Kasumi-1 (cell line): ENCODE measurements around the gene TARS1.

ENCODE experiments used
- DNase-seq, 2 experiments: peaks; one replicate each; lab custom pipeline; 2025; lab: John Stamatoyannopoulos, UW

Gene TARS1

DNA sequence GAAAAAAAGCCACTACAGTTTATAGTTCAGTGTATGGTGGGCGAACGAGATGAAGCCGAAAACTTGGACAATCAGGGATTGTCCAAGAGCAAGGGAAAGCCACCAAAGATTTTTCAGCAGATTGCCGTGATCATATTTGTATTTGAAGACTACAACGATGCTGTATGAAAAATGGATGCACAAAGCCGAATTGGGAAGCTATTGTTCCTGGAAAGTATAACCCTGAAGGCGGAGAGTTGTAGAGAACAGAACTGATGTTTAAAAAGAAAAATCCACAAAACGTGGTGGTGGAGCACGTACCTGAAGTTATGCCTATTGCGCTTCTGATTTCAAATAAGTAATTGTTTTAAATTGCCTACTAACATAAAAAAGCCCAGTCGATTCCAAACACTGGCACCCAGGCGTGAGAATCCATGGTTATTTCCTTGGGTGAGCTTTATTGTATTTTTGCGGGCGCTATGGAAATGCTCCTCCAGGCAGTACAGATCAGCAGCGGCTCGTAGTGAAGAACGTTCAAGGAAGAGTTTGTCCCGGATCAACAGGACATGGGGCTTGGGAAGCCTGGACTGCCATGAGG is 772 bp upstream of the TARS1 start:
- peak; percentile 83 to 84 for DNase-seq

DNA sequence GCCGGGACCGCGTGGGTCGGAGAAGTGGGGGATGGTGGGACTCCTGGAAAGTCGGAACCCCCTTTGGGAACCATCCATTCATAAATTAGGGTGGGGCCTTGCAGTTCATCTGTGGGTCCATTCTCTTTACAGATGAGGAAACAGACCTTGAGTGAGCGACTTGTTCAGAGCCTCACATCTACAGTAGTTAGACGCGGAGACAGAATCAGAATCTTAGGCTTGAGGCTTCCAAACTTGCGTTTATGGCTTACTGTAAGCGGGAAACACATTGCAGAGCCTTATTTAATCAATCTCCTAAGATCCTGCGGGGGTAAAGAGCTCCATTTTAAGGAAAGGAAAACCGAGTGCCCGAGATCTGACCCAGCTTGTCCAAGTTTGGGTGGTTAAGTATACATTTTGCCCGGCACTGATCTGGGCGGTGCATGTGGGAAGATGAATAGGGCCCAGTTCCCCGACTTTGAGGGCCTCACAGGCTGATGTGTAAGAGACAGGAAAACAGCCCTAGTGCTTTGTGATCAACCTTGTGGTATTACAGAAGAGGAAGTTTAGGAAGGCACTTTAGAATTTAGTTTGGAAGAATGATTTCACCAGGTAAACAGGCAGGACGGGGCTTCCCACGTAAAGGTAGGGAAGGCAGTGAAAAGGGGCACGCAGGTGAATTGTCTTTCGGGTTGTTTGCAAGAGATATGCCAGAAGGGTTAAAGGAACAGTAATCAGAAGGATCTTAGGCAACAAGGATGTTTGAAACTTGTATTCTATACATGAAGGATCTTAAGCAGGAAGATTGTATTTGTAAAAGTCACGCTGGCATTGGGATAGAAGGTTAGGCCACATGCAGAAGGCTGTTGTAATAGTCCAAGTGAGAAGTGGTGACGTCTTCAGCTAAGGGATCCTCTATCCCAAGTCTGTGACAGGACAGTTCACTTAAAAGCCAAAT is 744 bp downstream of the TARS1 start:
- peak; percentile 56 to 81 for DNase-seq

DNA sequence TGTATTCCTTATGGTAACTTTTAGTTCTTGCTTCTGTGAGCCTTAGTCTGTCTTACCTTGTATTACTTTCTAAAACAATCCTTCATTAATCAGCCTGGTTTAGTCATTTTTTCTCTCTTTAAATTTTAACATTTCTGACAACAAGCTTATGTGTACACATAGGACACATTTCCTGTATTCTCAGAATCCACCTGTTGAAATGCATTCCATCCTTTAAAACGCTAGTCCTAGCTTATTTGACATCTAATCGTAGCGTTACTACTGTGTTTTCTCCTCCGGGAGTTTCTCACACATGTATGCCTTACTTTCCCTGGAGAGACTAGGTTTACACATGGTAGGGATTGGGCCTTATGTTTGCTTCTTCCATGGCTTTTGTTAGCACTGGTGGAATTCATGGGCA is 3.8 kb downstream of the TARS1 start:
- DNase-seq = no peak

- no peak for DNase-seq
These were observed 5.0 kb downstream of the TARS1 start for GRCh38 chr5:33445798-33446197.

GRCh38 chr5:33448118-33448517 is 7.4 kb downstream of the TARS1 start:
- DNase-seq = no peak

DNA sequence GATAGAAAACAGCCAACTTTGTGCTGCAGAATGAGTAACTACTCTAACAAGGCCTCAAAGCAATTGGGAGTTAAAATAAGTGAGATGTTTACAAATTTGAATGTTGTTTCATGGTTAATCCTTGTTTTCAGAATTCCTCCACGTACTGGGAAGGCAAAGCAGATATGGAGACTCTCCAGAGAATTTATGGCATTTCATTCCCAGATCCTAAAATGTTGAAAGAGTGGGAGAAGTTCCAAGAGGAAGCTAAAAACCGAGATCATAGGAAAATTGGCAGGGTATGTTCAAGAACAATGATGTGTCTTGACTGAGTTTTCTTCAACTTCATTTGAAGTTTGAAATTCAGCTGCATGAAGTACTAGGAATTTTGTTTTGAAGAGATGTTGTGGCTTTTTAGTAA is 16.4 kb downstream of the TARS1 start:
- no peak for DNase-seq

DNA sequence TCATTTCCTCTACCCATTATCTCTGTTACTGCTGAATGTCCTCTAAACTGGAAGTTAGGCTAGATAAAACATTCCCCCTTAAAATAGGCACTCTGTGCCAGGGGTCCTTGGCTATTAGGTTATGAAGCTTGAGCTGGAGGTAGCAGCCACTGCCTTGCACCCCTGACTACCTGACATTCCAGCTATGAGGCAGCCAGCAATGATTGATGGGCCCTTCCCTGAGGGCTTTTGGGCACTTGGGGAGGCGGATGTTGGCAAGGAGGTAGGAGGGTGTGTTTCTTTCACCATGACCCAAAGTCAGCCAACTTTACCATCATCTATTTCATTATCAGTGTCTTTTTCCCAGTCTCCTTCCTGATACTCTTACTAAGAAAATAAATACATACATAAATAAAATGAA is 17.1 kb downstream of the TARS1 start:
- no peak for DNase-seq

DNA sequence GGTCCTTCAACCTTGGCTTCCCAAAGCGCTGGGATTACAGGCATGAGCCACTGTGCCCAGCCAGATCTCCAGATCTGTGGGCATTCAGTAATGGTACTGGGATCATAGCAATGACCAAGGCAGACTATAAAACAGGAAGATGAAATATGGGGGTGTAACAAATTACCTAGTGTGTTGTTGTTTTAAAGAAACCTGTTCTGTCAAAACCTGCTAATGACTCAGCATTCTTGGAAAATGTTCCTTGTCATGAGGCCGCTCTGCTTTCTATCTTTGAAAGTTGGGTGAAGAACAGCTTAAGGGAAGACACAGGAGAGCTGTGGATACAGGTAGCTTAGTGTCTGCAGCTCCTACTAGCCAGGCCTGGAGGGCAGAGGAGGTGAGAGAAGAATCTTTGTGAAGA is 19.4 kb downstream of the TARS1 start:
- DNase-seq = no peak

DNA sequence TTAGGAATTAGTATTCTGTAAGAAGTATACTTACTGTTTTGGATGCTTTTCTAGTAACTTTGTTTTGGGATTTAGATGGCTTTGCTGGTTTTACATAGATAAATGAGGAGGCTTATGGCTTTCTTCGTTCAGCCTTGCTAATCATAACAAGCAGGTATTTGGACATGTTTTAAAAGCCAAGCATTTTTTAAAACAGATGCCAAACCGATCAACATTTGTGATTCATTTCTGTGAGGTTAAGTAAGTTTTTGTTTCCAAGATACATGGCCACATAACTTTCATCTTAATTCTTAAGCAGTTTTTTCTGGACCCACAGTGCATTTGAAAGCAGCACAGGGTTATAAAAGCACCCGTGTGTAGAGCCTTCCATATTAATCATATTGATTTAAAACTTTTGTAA is 21.7 kb downstream of the TARS1 start:
- DNase-seq = no peak

GRCh38 chr5:33465120-33465519 is 24.4 kb downstream of the TARS1 start:
- DNase-seq = peak; percentile 52 to 60

DNA sequence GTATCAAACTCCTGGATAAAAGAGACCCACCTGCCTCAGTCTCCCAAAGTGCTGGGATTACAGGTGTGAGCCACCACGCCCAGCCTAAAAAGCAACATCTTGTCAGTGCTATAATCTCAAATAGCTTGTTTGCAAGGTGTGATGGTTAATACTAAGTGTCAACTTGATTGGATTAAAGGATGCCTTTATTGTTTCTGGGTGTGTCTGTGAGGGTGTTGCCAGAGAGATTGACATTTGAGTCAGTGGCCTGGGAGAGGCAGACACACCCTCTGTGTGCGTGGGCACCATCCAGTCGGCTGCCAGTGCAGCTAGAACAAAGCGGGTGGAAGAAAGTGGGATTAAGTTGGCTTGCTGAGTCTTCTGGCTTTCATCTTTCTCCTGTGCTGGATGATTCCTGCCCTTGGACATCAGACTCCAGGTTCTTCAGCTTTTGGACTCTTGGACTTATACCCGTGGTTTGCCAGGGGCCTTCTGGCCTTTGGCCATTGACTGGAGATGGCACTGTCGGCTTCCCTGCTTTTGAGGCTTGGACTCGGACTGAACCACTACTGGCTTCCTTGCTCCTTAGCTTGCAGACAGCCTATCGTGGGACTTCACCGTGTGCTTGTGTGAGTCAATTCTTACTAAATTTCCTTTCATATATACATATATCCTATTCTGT is 28.1 kb downstream of the TARS1 start:
- DNase-seq = no peak

DNA sequence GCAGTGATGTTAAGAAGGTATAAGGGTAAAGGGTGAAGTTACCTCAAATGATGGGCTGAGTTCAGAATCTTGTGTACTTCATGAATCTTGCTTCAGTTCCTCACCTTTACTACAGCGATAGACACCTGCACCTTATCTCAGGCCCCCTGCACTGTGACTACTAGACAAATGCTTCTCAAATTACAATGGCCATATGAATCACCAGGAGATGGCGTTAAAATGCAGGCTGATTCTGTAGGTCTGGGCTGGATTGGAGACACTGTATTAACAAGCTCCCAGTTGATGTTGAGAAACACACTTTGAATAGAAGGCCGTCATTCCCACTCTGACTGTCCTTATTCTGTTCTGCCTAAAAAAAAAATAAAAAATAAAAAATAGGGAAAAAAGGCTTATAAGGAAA is 29.8 kb downstream of the TARS1 start:
- peak; percentile 23 for DNase-seq

GRCh38 chr5:33472805-33473409 is 32.1 kb downstream of the TARS1 start:
- no peak for DNase-seq

GRCh38 chr5:33474004-33474403 is 33.2 kb downstream of the TARS1 start:
- DNase-seq = no peak

- DNase-seq = no peak
These were observed 34.2 kb downstream of the TARS1 start for GRCh38 chr5:33474931-33475499.

GRCh38 chr5:33475706-33476105 is 34.9 kb downstream of the TARS1 start:
- peak; percentile 39 to 41 for DNase-seq

DNA sequence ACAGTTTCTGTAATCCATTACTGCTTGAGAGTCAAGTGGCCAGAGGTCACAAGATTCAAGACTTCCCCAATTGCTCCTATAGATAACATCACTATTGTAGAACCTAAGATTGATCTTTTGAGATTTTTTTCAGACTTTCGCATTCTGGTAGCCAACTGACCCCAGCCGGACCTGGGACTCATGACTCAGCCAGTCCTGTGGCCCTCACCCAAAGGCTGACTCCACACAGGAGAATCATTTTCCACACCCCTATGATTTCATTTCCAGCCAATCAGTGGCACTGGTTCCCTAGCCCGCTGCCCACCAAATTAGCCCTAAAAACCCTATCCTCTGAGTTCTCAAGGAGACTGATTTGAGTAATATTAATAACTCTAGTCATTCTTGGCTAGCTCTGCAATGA is 36.2 kb downstream of the TARS1 start:
- no peak for DNase-seq

DNA sequence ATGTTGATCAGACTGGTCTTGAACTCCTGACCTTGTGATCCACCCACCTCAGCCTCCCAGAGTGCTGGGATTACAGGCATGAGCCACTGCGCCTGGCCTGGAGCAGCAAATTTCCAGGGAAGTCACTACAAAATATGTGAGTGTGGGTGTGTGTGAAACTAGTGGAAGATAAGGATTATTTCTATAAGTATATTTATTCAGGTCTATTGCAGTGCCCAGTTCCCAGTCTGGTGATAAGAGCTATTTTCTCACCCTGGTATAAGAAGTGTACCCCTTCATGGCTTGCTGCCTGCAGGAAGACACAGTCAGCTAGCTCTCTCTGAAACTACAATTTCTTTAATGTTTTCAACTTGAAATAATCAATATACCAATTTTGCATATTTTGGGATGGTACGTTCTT is 37.1 kb downstream of the TARS1 start:
- DNase-seq = no peak

- no peak for DNase-seq
These were observed 38.5 kb downstream of the TARS1 start for GRCh38 chr5:33479311-33479710.

GRCh38 chr5:33480876-33481275 is 40.1 kb downstream of the TARS1 start:
- DNase-seq = no peak

DNA sequence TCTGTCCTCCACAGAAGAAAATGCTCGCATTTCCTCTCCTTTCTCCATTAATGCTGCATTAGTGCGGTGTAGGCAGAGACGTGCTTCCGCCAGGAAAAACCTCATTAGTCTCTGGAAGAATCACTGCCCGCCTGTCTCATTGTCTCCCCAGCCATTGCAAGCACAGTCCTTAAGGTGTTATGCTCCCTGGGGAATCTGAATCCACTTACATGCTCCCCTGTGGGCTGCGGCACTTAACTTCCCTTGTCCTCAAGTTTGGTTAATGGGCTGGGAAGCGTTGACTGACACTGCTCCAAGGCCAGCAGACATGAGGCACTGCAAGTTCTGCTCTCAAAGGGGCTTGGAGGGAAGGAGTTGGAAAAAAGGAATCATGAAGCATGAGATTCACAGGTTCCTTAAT is 41.6 kb downstream of the TARS1 start:
- no peak for DNase-seq

DNA sequence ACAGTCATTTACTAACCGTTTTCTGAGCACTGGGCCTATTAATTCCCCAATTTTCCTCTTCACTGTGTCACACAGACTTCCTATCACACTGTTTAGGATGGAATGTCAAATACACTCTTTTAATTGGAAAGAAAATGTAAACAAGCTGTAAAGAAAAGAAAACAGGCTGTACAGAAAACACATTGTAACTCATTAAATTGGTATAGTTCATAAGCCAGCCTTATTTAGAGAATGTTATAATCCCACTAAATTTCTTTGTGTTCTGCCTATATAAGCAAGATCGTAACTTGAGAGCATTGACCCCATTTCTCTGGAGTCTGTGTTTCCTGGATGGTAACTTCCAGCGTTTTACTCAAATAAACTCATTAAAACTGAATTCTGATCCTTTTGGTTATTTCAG is 46.5 kb downstream of the TARS1 start:
- DNase-seq = no peak
